Neural progenitor cell (in vitro differentiated cells): ENCODE data around the gene SPATA13. TPM values are rescaled to one million over a fixed set of nuclear protein-coding genes. Genes with fewer than 3 reads are reported as not detected.
"Not testable (repeated sequence)": the region's sequence is repeated elsewhere in the genome, so short reads cannot be mapped to it uniquely, and the experiment has no call there.

Experiments
- DNase-seq: peaks from one replicate; pipeline ENCODE4 v3.0.0-alpha.2; 2016; ENCODE audit warnings: low spot score
- H2AFZ ChIP-seq: fragments of 200-600 bp; sonication (generic); replicated peaks from 2 replicates; pipeline ENCODE4 v1.6.1; 2016; ENCODE audit warnings: antibody characterized with exemption
- H3F3A ChIP-seq: fragments of 200-600 bp; sonication (generic); 2 replicates; pipeline ENCODE4 v1.6.1; 2016; ENCODE audit warnings: antibody characterized with exemption, low read depth
- H3K27ac ChIP-seq: fragments of 200-600 bp; sonication (generic); 2 replicates; pipeline ENCODE4 v1.5.1; 2016; ENCODE audit warnings: mild to moderate bottlenecking
- H3K27me3 ChIP-seq: fragments of 200-600 bp; sonication (generic); 2 replicates; pipeline ENCODE4 v1.6.1; 2016; ENCODE audit warnings: mild to moderate bottlenecking, moderate library complexity
- H3K36me3 ChIP-seq: fragments of 200-600 bp; sonication (generic); 2 replicates; pipeline ENCODE4 v1.5.1; 2016
- H3K4me1 ChIP-seq: fragments of 200-600 bp; sonication (generic); 2 replicates; pipeline ENCODE4 v1.6.1; 2016; ENCODE audit warnings: mixed run types
- H3K4me2 ChIP-seq: fragments of 200-600 bp; sonication (generic); 2 replicates; pipeline ENCODE4 v1.6.1; 2016
- H3K4me3 ChIP-seq: fragments of 200-600 bp; sonication (generic); 2 replicates; pipeline ENCODE4 v1.5.1; 2016
- H3K79me2 ChIP-seq: fragments of 200-600 bp; sonication (generic); 2 replicates; pipeline ENCODE4 v1.6.1; 2016; ENCODE audit warnings: low read depth
- H3K9ac ChIP-seq: fragments of 200-600 bp; sonication (generic); 2 replicates; pipeline ENCODE4 v1.6.1; 2016
- H3K9me3 ChIP-seq: fragments of 200-600 bp; sonication (generic); 2 replicates; pipeline ENCODE4 v1.5.1; 2016; ENCODE audit warnings: low read depth
- H4K20me1 ChIP-seq: fragments of 200-600 bp; sonication (generic); 2 replicates; pipeline ENCODE4 v1.6.1; 2016; ENCODE audit warnings: low read depth
- H3K27ac Mint-ChIP-seq: 3 replicates; pipeline ENCODE4 v1.8.0; 2021; ENCODE audit warnings: mixed read lengths
- H3K27me3 Mint-ChIP-seq: 2 replicates; pipeline ENCODE4 v1.8.0; 2022; ENCODE audit warnings: low read depth, mild to moderate bottlenecking, inconsistent platforms, moderate library complexity, mixed read lengths; ENCODE audit not compliant: insufficient read depth
- H3K36me3 Mint-ChIP-seq: 3 replicates; pipeline ENCODE4 v1.8.0; 2021; ENCODE audit warnings: mixed read lengths
- H3K4me1 Mint-ChIP-seq: 3 replicates; pipeline ENCODE4 v1.8.0; 2021; ENCODE audit warnings: mixed read lengths
- H3K4me3 Mint-ChIP-seq: 3 replicates; pipeline ENCODE4 v1.8.0; 2021; ENCODE audit warnings: mild to moderate bottlenecking, moderate library complexity, mixed read lengths
- H3K9me3 Mint-ChIP-seq: 3 replicates; pipeline ENCODE4 v1.8.0; 2020; ENCODE audit warnings: mixed read lengths
- CTCF ChIP-seq: fragments of 200-600 bp; sonication (generic); IDR thresholded peaks from 2 replicates; pipeline ENCODE4 v1.5.1; 2017; ENCODE audit warnings: antibody characterized with exemption, mild to moderate bottlenecking
- EZH2 ChIP-seq: fragments of 200-600 bp; sonication (generic); IDR thresholded peaks from 2 replicates; pipeline ENCODE4 v1.6.1; 2017; ENCODE audit warnings: antibody characterized with exemption, mild to moderate bottlenecking, moderate library complexity
- EZH2phosphoT487 ChIP-seq: fragments of 200-600 bp; sonication (generic); IDR thresholded peaks from 2 replicates; pipeline ENCODE4 v1.6.1; 2017; ENCODE audit warnings: antibody characterized with exemption
- total RNA-seq: library from RNA; depleted of rRNA; stranded (reverse); fragments of >200 nt; gene quantifications from 2 replicates; pipeline ENCODE4 v1.2.3, GENCODE V29; 2015; ENCODE audit warnings: low replicate concordance

SPATA13 gene
- total RNA-seq, 1 donor from 2014 or later = 15.9 TPM

- peak overlapping the region; percentile 39 for H3K4me2 ChIP-seq
- no peak overlapping the region for H3K9ac ChIP-seq
- Mint-ChIP-seq H3K36me3 (peaks cover 19% of the 10 kb centered on the region), H3K4me3 (peak overlapping the region; percentile 16), H3K27ac (peak overlapping the region; percentile 46), H3K27me3 (peaks cover 2% of the 10 kb centered on the region), H3K4me1 (peaks cover 65% of the 10 kb centered on the region), H3K9me3 (no peaks in the 10 kb centered on the region)
- TF ChIP-seq EZH2phosphoT487 (no peak), EZH2 (no peak), CTCF (no peak)
- H3K27ac ChIP-seq = no peak overlapping the region
- no peak overlapping the region for H3K4me3 ChIP-seq
- no peak overlapping the region for H2AFZ ChIP-seq
- H4K20me1 ChIP-seq = no peaks in the 10 kb centered on the region
- no peaks in the 10 kb centered on the region for H3K27me3 ChIP-seq
- H3K9me3 ChIP-seq = no peaks in the 10 kb centered on the region
- H3K36me3 ChIP-seq = no peaks in the 10 kb centered on the region
- peaks cover 26% of the 10 kb centered on the region for H3K4me1 ChIP-seq
- H3K79me2 ChIP-seq = peaks cover 6% of the 10 kb centered on the region
- peaks cover 3% of the 10 kb centered on the region for H3F3A ChIP-seq
- no peak for DNase-seq
Measured at GRCh38 chr13:24215126-24215525, 54.6 kb downstream of the SPATA13 start.

GRCh38 chr13:24215732-24216131, 55.2 kb downstream of the SPATA13 start:
- no peaks in the 10 kb centered on the region for H4K20me1 ChIP-seq
- peaks cover 26% of the 10 kb centered on the region for H3K4me1 ChIP-seq
- peaks cover 66% of the 10 kb centered on the region for H3K4me1 Mint-ChIP-seq
- H3K27ac ChIP-seq = no peak overlapping the region
- no peak overlapping the region for H2AFZ ChIP-seq
- H3K4me2 ChIP-seq = peak overlapping the region; percentile 39
- H3K9me3 Mint-ChIP-seq = no peaks in the 10 kb centered on the region
- H3F3A ChIP-seq = peaks cover 3% of the 10 kb centered on the region
- H3K4me3 Mint-ChIP-seq = no peak overlapping the region
- peaks cover 6% of the 10 kb centered on the region for H3K79me2 ChIP-seq
- H3K4me3 ChIP-seq = no peak overlapping the region
- H3K27me3 Mint-ChIP-seq = peaks cover 2% of the 10 kb centered on the region
- H3K9ac ChIP-seq = no peak overlapping the region
- H3K9me3 ChIP-seq = no peaks in the 10 kb centered on the region
- no peaks in the 10 kb centered on the region for H3K36me3 ChIP-seq
- TF ChIP-seq EZH2 (no peak), CTCF (no peak), EZH2phosphoT487 (no peak)
- DNase-seq = peak; percentile 31
- peak overlapping the region; percentile 46 for H3K27ac Mint-ChIP-seq
- H3K36me3 Mint-ChIP-seq = peaks cover 18% of the 10 kb centered on the region
- no peaks in the 10 kb centered on the region for H3K27me3 ChIP-seq

GRCh38 chr13:24216176-24216575, 55.7 kb downstream of the SPATA13 start:
- Histone ChIP-seq H3K27ac (no peak overlapping the region), H3K27me3 (no peaks in the 10 kb centered on the region), H4K20me1 (no peaks in the 10 kb centered on the region), H3K9ac (no peak overlapping the region), H3K36me3 (no peaks in the 10 kb centered on the region), H3K9me3 (no peaks in the 10 kb centered on the region), H3K79me2 (peaks cover 1% of the 10 kb centered on the region), H3F3A (peaks cover 3% of the 10 kb centered on the region), H3K4me1 (peaks cover 26% of the 10 kb centered on the region), H2AFZ (no peak overlapping the region), H3K4me2 (no peak overlapping the region), H3K4me3 (no peak overlapping the region)
- H3K4me1 Mint-ChIP-seq = peaks cover 66% of the 10 kb centered on the region
- no peak for DNase-seq
- peaks cover 2% of the 10 kb centered on the region for H3K27me3 Mint-ChIP-seq
- TF ChIP-seq EZH2 (no peak), CTCF (no peak), EZH2phosphoT487 (no peak)
- H3K9me3 Mint-ChIP-seq = no peaks in the 10 kb centered on the region
- H3K27ac Mint-ChIP-seq = peak overlapping the region; percentile 23
- H3K36me3 Mint-ChIP-seq = peaks cover 18% of the 10 kb centered on the region
- H3K4me3 Mint-ChIP-seq = no peak overlapping the region

GRCh38 chr13:24216779-24217178, 56.3 kb downstream of the SPATA13 start:
- not testable (repeated sequence) for DNase-seq, H3K36me3 ChIP-seq, H3K27ac ChIP-seq, H3K4me3 ChIP-seq, H3K27me3 ChIP-seq, H3K27me3 Mint-ChIP-seq, H2AFZ ChIP-seq, H3K9ac ChIP-seq, H4K20me1 ChIP-seq, H3K27ac Mint-ChIP-seq, H3K4me3 Mint-ChIP-seq, H3K79me2 ChIP-seq, H3K9me3 ChIP-seq, H3K4me2 ChIP-seq, H3K9me3 Mint-ChIP-seq, H3F3A ChIP-seq
- Mint-ChIP-seq H3K4me1 (peaks cover 64% of the 10 kb centered on the region), H3K36me3 (peaks cover 15% of the 10 kb centered on the region)
- peaks cover 26% of the 10 kb centered on the region for H3K4me1 ChIP-seq
